Epithelial cell of esophagus (primary cell): ENCODE data around the gene ACTR8.

Experiments used
- DNase-seq: peaks from one replicate; pipeline ENCODE4 v3.0.0; 2010; ENCODE audit warnings: low read depth
- H3K4me3 ChIP-seq: 2 replicates; pipeline ENCODE4 v1.5.1; 2011; ENCODE audit warnings: mild to moderate bottlenecking, low read length, control low read depth
- TF ChIP-seq, protein P1 (sequence below): IDR thresholded peaks from 2 replicates; pipeline ENCODE4 v1.5.1; 2011; ENCODE audit warnings: low read depth, mild to moderate bottlenecking, low read length, control low read depth, inconsistent platforms; ENCODE audit not compliant: insufficient read depth; ENCODE audit errors: missing control alignments

Gene ACTR8

DNA sequence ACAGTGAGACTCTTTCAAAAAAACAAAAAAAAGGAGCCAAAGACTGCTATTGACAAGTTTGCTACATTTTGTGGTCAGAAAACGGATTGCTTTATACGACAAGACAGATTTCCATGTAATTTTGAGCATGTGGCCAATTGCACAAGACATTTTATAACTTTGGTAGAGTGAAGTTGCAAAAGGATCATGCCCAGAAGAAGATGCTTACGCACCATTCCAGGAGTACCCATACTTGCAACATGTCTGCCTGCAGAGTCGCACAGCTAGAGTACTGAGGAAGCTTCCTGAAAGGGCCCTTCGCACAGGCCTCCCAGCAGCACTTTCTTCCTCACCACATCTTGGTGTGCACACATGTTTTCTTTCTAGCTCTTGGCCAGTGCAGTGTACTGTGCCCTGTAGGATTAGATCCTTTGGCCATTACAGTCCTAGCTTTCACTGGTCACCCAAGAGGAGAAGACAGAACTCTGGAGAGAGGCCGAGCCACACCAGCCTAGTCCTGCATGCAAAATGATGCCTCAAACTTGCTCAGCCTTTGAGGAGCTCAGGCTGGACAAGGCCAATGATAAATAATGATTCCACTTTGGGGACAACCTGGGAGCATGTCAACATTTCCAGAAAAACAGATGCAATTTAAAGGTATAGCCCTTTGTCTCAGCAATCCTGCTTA, 47.4 kb downstream of the ACTR8 start:
- H3K4me3 ChIP-seq = no peak overlapping the region
- TF ChIP-seq, protein P1, sequence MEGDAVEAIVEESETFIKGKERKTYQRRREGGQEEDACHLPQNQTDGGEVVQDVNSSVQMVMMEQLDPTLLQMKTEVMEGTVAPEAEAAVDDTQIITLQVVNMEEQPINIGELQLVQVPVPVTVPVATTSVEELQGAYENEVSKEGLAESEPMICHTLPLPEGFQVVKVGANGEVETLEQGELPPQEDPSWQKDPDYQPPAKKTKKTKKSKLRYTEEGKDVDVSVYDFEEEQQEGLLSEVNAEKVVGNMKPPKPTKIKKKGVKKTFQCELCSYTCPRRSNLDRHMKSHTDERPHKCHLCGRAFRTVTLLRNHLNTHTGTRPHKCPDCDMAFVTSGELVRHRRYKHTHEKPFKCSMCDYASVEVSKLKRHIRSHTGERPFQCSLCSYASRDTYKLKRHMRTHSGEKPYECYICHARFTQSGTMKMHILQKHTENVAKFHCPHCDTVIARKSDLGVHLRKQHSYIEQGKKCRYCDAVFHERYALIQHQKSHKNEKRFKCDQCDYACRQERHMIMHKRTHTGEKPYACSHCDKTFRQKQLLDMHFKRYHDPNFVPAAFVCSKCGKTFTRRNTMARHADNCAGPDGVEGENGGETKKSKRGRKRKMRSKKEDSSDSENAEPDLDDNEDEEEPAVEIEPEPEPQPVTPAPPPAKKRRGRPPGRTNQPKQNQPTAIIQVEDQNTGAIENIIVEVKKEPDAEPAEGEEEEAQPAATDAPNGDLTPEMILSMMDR = no peak
- no peak for DNase-seq

DNA sequence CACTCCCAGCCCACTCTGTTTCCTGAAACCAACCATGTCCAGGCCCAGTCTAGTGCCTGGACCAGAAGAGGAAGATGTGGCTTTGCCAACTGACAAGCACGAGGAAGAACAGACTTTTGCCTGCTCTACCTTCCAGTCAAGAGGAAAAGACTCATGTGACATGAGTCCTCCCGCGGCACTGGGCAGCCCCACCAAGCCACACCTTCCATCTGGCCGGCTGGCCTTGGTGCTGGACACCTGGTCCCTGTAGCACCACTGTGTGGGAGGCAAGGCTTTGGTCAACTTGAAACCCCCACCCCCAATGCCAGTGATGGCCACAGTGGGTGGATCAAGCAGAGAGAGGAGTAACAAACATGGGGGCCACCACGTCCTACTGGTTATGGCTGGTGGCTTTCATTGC, 48.3 kb downstream of the ACTR8 start:
- TF ChIP-seq, protein P1 = no peak
- H3K4me3 ChIP-seq = no peak overlapping the region
- DNase-seq = no peak

DNA sequence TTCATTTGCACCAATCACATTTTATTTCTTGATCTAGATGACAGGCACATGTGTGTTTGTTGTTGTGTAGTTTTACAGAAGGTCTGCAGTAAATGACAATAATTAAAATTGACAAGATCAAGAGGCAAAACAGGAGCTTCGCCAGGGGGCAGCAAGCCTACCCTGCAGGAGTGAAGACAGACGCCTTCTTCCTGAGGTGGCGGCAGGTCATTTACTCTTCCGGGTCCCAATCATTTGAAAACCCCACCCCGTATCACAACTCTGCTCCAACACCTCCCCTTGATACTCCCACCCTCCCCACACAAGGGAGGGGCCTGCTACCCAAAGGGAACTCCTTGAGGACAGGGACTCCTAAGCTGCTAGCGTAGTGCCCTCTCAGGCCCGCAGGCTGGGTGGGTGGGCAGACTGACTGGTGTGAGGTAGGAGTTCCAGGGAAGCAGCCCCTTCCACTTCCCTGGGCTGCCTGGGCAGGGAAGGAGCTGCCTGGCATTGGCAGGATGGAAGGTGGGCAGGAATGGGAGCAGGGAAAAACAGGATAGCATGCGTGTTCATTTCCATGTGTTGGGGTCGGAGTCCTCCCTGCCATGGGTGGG, 48.8 kb downstream of the ACTR8 start:
- no peak for DNase-seq
- no peak overlapping the region for H3K4me3 ChIP-seq
- TF ChIP-seq, protein P1 = no peak

DNA sequence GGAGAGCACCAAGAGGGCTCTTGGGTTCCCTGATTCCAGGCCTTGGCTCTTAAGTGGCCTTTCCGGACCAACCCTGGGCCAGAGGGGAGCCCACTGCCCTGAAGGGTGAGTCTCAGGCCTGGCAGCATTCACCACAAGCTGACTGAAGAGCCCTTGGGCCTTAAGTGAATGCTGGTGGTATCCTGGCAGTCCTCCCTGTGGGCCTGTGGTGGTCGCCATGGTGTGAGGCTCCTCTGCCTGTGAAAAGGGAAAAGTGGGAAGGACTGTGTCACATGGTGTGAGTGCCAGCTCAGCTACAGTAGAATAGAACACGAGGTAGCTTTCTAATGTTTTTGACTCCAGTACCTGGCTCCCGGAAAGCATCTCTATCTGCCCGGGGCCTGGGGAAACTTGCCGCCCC, 51.0 kb downstream of the ACTR8 start:
- TF ChIP-seq, protein P1 = no peak
- H3K4me3 ChIP-seq = no peak overlapping the region
- DNase-seq = no peak

DNA sequence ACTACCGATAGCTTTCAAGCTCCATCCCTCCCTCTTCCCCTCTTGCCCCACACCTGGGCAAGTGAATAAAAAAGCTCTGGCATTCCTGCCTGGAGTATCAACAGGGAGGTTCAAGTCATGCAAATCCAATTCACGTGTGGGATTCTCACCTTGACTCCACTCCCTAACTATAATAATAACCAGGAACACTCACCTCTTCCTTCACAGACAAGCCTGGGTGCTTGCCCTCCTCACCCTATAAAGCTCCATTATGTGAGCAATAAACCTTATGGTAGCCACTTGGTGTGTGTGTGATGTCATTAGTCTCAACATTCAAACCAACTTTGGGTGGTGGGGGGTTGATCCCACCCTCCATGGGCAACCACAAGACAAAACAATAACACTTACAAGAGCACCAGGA, 52.3 kb downstream of the ACTR8 start:
- no peak for DNase-seq
- H3K4me3 ChIP-seq = no peak overlapping the region
- TF ChIP-seq, protein P1 = no peak

DNA sequence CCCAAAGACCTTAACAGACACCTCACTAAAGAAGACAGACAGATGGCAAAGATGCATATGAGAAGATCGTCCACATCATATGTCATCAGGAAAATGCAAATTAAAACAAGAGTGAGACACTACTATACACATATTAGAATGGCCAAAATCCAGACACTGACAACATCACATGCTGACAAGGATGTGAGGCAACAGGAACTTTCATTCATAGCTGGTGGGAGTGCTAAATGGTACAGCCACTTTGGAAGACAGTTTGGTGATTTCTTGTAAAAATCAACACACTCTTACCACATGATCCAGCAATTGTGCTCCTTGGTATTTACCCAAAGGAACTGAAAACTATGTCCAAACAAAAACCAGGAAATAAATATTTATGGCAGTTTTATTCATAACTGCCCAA, 53.4 kb downstream of the ACTR8 start:
- TF ChIP-seq, protein P1 = no peak

DNA sequence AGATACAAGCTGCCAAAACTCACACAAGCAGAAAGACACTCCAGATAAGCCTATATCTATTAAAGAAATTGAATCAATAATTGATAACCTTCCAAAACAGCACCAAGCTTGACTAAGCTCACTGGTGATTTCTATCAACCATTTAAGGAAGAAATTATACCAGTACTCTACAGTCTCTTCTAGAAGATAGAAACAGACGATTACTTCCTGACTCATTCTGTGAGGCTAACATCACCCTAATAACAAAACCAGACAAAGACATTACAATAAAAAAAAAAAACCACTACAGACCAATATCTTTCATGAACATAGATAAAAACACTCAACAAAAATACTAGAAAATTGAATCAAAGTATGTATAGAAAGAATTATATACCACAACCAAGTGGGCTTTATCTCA, 55.9 kb downstream of the ACTR8 start:
- TF ChIP-seq, protein P1 = no peak
- no peak overlapping the region for H3K4me3 ChIP-seq
- DNase-seq = no peak

More for the DNA sequence above, 53.4 kb downstream of the ACTR8 start:
- no peak for DNase-seq
- no peak overlapping the region for H3K4me3 ChIP-seq
